CD4-positive, alpha-beta T cell treated with Interleukin-10 for 1 hour (primary cell): ENCODE results near the gene PI4KA.
"Not testable (repeated sequence)": the region's sequence is repeated elsewhere in the genome, so short reads cannot be mapped to it uniquely, and the experiment has no call there.

Experiments
- DNase-seq: peaks from one replicate; pipeline ENCODE4 v3.0.0-alpha.2; 2020

PI4KA gene

DNA sequence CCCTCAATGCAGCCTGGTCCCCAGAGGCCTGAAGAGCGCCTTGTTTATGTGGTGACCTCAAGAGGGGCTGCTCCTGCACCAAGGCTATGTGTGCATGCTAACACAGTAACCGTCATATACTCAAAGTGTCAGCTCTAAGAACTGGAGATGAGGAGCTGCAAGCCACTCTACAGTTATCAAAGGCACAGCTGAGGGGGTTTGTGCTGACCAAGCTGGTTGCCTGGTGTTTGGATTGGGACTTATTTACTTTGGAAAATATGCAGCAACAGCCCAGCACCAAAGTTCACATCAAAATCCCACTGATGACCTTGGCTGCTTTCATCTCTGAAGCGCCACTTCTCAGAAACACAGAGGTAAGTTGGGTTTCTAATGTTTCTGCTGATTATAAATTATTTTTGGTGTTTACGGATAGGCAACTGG, 84.8 kb downstream of the PI4KA start, which contains the start of gene SERPIND1:
Gene SERPIND1 (plus strand): TSS at position 321 of the 420 bp plus-strand sequence. CDS start 5,200 bp downstream, outside the sequence.
- no peak for DNase-seq

DNA sequence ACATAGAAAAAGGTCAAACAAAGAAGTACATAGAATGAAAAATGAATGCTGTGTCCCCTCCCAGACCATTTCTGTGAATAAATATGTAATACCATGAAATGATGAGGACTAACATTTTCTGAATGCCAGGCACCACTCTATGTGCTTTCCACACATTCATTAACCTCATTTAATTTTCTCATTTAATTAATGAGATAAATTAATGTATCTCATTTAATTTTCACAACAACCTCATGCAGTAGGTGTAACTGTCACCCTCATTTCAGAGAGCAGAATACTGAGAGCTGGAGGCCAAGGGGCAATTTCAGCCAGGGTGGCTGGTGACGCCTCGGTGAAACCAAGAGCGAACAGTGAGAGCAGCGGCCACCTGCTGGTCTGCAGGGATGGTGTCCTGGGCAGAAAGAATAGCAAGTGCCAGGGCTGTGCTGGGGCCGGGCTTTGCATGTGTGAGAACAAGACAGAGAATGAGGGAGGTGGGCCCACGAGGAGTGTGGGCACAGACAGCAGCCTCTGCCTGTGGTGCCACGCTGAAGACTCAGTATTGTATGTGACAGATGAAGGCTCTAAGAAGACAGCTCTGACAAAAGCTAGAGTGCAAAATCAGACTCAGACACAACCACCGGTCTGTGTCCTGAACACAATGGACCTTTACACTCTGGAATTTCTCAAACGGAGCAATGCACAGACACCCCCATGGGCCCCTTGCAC, 86.5 kb downstream of the PI4KA start:
- no peak for DNase-seq

DNA sequence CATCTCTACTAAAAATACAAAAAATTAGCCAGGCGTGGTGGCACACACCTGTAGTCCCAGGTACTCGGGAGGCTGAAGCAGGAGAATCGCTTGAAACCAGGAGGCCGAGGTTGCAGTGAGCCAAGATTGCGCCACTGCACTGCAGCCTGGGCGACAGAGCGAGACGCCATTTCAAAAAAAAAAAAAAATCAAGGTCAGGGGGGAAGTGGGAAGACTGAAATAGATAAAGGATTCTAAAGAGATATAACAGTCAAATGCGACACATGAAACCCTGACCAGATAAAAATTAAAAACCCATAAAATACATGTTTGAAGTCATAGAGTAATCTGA, 89.2 kb downstream of the PI4KA start:
- not testable (repeated sequence) for DNase-seq

DNA sequence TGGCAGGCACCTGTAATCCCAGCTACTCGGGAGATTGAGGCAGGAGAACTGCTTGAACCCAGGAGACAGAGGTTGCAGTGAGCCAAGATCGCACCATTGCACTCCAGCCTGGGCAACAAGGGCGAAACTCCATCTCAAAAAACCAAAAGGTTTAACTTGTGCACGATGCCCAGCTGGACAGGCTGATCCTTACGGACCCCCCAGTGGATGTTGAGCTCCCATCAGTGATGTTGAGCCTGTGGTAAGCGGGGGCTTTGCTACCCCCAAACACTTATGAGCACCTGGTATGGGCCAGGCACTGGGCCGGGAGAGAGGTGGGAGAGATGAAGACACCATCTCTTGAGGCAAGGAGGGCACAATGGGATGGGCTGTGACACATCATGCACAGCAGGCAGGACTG, 92.1 kb downstream of the PI4KA start:
- no peak for DNase-seq

DNA sequence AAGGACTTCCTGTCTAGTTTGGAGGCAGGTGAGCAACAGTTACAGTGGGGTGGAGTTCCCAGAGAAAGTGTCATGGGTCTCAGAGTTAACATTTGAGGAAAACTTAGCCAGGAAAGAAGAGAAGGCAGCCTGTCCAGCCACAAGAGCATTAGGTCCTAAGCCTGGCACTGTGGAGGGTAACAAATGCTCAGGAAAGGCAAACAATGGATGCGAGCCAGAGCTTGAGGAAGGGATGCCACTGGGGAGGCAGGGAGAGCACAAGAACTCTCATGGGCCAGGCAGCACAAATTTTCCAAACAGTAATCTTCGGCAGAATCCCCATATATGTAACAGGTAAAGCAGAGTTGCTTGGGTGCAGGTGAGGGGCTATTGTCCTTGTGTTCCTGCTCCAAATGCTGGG, 92.7 kb downstream of the PI4KA start:
- DNase-seq = no peak

DNA sequence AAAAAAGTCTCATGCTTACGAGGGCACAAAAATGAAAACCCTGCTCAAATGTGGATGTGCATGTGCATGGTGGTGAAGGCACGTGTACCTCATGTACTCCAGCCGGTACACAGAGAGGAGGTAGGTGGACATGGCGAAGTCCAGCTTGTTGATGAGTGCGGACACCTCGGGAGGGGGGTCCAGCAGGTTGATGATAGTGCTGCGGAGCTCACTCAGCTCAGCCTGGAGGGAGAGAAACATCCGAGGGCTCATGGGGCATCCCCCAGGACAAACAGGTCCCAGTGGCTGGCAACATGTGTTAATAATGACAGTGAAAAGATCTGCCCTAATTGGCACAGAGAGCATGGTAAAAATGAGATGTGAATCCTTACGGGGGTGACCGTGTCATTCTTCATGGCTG, 93.9 kb downstream of the PI4KA start:
- DNase-seq = no peak

DNA sequence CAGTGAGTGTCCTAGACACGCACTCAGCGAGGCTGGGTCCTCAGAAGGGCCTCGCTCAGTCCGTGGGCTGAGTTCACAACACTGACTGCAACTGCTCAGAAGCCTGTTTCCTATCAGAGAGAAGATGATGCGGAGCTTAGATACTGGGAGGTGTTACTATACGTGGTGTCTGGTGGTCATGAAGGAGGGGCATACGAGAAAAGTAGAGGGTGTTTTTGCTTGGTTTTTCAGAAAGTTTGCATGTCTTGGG, 94.2 kb downstream of the PI4KA start:
- DNase-seq = no peak

DNA sequence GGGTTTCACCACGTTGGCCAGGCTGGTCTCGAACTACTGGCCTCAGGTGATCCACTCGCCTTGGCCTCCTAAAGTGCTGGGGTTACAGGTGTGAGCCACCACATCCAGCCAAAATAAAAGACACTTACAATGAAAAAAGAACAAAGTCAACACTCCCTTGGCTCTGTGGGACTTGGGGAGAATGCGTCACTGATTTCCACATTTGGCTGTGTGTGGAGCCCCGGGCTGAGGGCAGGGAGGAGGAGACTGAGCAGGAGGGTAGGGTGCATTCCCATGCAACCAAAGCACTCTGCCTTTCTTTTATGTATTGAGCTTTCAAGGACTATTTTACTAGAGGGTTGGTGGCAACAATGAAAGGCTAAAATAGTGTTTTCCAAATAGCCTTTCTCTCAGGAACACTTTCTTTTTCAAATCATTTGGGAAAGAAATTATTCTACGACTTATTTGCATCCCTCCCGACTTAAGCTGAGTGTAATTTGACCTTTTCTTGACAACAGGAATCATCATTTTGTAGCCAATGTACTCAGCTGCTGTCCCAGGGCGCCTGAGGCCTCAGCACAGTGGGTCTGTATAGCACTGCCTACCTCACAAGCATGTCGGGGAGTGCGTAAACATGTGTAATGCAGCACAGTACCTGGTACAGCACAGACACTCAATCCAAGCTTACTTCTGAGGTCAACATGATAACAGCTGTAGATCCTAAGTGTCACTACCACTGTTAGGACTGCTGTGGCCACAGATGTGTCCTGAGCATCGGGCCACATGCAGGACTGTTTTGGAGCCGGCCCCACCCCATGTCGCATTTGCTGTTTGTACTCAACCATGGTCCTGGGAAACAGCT, 94.8 kb downstream of the PI4KA start:
- no peak for DNase-seq

DNA sequence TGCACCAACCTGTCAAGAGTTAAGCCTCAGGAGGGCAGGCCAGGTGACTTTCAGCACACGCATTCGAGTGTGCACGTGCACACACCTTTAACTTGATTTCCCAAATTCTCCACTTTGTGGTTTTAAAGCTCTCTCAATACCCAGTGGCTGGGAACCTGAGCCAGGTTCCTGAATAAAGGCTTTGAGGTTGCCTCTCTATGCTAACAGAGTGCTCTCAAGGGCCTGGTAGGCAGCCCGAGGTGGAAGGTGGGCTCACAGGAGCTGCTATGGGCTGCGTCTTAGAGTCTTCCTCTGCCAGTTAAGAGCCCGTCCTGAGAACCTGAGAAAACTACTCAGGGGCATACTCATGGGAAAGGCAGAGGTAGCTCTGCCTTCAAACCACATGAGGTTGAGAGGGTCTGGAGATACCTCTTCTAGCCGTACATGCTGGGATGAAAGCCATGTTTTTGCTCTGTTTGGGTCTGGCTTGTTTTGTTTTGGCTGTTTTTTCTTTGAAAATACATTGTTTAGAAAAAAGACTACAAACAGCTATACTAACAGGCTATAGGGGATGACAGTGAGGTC, 96.3 kb downstream of the PI4KA start:
- DNase-seq = no peak

DNA sequence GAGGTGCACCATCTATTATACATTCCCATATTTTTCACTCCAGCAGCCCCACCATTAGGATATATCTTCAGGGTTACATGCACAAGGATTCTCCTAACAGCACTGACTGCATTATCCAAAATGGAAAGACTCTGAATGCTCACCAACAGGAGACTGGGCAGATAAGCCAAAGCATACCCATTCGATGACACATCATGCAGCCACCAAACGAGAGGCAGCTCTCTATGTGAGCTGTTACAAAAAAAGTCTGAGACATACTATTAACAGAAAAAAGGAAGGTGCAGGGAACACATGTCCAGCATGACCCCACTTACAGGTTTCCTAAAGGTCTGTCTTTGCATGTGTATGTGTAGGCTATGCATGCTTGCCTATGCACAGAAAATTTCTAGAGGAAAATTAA, 97.1 kb downstream of the PI4KA start:
- DNase-seq = no peak

DNA sequence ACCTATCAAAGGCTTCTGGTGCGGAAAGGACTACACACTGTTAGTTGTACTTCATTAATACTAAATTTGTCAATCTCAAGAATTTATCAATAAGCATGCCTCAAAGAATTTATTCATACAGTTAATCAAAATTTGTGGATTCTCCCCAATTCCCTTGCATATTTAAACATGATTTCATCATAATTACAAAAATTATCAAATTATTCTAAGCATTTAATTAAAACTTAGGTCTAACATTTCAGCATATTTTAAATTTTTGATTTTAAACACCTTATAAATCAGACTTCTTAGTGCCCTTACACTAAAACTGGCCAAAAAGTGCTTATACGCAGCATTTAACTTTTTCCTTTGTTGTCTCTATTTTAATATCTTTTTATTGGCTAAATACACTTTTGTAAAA, 98.5 kb downstream of the PI4KA start:
- no peak for DNase-seq

DNA sequence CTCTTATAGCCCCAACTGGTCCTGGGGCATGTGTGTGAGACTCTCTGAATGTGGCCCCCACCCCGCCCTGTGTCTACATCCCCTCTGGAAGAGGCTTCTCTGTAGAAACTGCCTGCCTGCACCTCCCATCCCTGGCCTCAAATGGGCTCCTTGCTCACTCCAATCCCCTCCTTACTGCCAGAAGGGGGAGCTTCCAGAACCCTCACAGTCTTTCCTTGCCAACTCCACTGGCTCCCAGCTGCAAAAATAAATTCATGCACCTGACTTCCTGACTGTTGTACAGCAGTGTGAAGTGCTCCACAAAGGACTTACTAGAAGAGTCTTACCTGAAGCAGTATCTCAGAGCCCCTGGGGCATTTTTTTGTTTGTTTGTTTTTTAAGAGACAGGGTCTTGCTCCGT, 99.9 kb downstream of the PI4KA start:
- no peak for DNase-seq

DNA sequence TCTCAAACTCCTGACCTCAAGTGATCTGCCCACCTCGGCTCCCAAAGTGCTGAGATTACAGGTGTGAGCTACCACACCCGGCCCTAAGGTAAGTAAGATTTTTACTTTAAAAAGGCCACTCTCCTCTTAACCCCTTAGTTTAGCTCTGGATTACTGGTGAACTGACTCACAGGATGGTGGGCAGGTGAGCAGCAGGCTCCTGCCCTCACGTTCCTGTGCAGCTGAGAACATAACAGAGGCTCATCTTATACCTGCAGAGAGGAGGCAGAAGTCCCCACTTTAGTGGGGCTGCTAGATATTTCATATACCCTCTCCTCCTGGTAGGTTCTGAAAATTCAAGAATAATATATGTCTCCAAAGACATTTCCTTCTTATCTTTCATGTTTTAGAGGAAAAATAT, 101.8 kb downstream of the PI4KA start:
- DNase-seq = no peak

DNA sequence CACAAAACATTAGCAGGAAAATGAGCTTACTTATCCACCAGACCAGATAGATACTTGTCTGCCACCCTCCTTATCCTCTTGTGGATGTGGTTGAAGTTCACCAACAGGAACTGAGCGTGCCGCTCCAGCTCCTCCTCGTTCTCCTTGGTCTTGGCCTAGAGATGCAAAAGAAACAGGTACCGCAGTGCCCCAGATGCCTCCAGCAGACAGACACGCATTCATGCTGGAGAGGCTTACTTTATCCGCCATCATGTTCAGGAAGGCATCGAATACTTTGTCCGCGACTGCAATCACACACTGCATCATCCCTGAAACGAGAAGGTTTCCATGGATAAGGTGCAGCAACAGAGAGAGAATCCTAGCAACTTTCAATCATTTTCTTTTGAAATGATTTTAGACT, 105.7 kb downstream of the PI4KA start:
- DNase-seq = no peak

DNA sequence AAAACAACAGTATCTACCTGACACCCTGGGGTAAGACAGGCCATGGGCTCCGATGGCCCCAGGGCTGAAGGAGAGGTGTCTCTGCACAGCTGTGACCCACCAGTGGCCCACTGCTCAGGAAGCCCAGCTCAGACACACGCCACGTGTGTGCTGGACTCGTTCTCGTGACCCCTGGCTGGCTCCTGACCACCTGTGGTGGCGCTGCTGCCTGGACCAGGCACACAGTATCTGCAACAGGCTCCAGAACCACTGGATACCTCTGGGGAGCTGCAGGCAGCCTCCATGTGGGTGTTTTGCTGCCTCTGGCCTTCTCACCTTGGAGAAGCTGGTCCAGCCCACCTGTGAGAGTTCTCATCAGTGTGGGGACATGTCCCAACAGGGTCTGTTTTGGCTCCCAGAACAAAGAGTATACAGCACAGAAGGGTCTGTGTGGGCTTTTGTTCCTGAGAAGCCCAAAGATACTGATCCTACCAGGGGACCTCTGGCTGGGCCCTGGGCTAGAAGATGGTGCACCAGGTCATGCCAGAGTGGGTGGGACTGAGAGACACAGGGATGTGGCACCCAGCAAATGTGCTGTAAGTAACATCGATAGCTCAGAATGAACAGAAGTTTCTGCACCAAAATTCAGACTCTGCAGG, 106.4 kb downstream of the PI4KA start:
- DNase-seq = no peak

DNA sequence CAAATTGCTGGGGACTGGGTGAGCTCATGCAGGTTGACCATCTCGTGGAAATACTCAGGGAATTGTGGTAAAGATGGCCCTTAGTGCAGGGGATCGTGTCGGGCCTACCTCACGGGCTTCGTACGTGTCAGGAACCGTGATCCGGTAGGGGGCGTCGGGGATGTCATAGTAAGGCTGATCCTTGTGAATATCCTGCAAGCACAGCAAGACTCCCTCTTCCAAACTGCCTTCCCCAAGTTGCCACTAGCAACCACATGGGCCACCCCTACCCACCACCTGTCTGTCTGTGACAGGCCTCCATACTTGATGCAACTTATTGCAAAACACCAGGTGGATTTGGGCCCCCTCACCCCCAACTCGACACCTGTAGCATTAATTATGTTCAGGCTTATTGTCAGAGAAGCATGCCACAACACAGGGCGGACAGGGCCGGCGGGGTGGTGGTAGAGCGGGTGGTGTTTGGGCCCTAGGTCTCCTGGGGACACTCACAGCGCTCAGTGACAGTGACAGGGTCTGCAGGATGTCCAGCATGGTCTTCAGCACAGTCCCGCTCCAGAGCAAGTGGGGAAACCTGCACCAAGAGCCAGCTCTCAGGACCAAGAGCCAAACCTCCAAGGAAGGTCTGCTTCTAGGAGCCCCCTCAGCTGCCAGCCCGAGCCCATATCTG, 107.3 kb downstream of the PI4KA start:
- DNase-seq = no peak

DNA sequence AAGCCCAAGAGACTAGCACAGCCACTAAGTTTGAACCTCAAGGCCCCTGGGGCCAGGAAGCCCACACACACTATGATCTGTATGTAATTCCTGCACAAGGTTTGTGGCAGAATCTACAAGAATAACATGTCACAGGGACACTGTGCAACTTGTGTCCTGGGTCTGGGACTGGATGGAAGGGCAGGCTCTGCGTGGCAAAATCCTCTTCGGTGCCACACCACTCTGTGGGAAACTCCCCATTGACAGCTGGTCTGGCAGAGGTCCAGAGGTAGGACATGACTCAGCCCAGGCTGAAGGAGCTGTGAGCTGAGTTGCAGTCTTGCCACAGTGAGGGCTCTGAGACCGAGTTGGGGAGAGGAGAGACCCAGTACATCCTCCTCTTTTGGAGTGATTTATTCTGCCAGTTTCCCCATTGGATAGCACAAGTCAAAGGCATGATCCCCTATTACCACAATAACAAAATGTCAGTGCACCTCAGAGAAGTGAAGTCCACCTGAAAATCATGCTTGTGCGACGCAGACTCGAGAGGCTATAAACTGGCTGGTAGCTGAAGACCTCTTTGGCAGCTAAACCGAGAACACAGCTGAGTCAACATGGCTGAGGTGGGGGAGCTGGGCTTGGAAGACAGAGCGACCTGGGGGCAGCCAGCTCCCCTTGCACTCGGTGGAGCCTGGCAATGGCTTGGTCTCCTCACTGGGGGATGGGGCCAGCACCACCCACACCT, 108.0 kb downstream of the PI4KA start:
- peak; percentile 26 for DNase-seq

DNA sequence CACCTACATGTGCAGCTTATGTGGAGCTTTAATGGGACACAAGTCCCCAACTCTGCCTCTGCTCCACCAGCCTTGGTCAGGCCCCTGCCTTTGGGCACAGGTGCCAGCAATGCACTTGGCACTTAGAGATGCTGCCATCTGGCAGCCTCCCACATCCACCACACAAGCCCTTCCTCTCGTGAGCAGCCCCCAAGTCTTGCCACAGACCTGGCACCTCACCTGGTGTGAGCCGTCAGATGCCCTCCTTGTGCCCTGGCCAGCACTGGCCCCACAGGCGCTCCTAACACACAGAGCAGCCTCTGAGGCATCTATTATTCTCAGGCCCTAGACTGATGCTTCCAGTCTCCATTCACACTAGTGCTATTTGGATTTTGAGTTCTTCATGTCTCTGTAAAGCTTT, 109.2 kb downstream of the PI4KA start:
- no peak for DNase-seq

DNA sequence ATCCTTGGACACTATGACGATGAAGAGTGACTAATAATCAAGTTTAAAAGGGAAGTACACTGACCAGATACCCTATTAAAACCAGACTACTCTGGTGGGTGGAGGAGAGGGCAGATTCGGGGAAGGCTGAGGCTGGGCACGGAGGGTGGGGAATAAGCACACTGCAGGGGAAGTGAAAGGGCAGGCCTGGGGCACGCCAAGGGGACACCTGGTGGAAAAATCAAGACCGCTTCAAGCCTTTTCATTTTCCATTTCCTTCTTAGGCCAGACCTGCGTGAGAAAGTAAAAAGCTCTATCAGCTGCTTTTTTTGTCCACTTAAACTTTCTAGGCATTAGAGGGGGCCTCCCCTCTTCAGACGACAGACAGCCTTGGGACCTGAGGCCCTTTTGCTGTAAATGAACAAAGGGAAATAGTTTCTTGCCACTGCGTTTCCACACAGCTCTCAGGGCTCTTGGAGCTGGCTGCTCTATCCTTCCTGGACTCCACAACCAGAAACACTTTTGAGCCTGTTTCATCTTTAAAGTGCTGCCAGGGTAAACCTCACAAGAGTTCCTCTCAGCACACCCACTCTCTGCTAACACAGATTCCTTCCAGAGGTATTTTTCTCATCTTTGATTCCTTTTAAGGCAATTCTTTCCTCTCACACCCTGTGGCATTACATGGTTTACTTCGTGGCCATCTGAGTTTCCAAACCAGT, 109.7 kb downstream of the PI4KA start:
- peak; percentile 3 for DNase-seq

DNA sequence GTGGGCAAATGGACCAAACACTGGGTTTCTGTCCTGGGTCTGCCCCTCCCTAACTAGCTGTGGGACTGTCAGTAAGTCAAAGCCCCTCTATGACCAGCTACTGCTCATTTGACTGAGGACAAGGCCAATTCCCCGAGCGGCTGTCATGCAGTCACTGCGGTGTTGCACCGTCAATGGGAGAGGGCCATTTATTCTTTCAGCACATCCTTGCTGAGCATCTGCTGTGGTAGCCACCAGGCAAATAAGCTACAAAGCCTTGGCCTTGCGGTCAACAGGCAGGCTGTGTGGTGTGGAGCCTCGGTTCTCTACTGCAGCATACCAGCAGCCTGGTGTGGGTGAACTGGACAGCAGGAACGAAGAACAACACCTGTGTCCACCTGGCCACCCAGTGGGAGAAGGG, 110.5 kb downstream of the PI4KA start:
- no peak for DNase-seq

DNA sequence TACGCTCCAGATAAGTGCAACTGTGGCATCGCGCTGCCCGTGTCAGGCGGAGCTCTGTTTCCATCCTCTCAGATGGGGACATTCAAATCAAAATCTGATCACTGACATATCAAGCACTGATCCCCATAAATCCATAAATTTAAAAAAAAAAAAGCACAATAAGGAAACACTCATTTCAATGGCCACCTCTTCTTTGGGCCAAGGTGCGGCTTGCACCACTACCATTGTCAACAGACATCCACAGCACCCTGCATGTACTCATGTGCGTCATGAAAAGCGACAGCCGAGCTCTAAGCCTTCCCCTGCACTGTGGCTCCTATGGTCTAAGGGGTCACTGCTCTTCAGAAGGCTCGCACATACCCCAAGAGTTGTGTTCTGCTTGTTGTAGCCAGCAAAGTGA, 111.4 kb downstream of the PI4KA start:
- no peak for DNase-seq
